Measurements from ENCODE around the gene PDHA2.
"Not testable (repeated sequence)": the region's sequence is repeated elsewhere in the genome, so short reads cannot be mapped to it uniquely, and the experiment has no call there.

The PDHA2 gene

GRCh38 chr4:95839891-95840290 is at the start of gene PDHA2:
Gene PDHA2 (plus strand): TSS chr4:95840093. CDS start chr4:95840151, 58 bp downstream.
- no peak for FAIRE-seq

GRCh38 chr4:95798003-95798402 is 41.9 kb upstream of the PDHA2 start:
- no peak for FAIRE-seq

GRCh38 chr4:95798727-95799126 is 41.2 kb upstream of the PDHA2 start:
- no peak for FAIRE-seq

- no peak for FAIRE-seq
Observed at GRCh38 chr4:95821867-95822266, 18.0 kb upstream of the PDHA2 start.

- FAIRE-seq, result no peak
Observed at GRCh38 chr4:95825546-95825945, 14.3 kb upstream of the PDHA2 start.

- FAIRE-seq, result no peak
Observed at GRCh38 chr4:95830651-95831050, 9.2 kb upstream of the PDHA2 start.

- FAIRE-seq, result no peak
Observed at GRCh38 chr4:95831166-95831565, 8.7 kb upstream of the PDHA2 start.

- no peak for FAIRE-seq
Observed at GRCh38 chr4:95833711-95834194, 6.1 kb upstream of the PDHA2 start.

GRCh38 chr4:95835672-95836071 is 4.2 kb upstream of the PDHA2 start:
- FAIRE-seq, result no peak

- FAIRE-seq, result no peak
Observed at GRCh38 chr4:95838192-95838591, 1.7 kb upstream of the PDHA2 start.

- no peak for FAIRE-seq
Observed at GRCh38 chr4:95847908-95848460, 8.1 kb downstream of the PDHA2 start.

GRCh38 chr4:95850161-95850560 is 10.3 kb downstream of the PDHA2 start:
- FAIRE-seq, result no peak

GRCh38 chr4:95857761-95858160 is 17.9 kb downstream of the PDHA2 start:
- no peak for FAIRE-seq

- no peak for FAIRE-seq
Observed at GRCh38 chr4:95867919-95868318, 28.0 kb downstream of the PDHA2 start.

GRCh38 chr4:95869414-95869813 is 29.5 kb downstream of the PDHA2 start:
- not testable (repeated sequence) for FAIRE-seq

GRCh38 chr4:95869961-95870500 is 30.1 kb downstream of the PDHA2 start:
- FAIRE-seq, result no peak

- no peak for FAIRE-seq
Observed at GRCh38 chr4:95877636-95878035, 37.7 kb downstream of the PDHA2 start.

- no peak for FAIRE-seq
Observed at GRCh38 chr4:95887551-95887950, 47.7 kb downstream of the PDHA2 start.

- no peak for FAIRE-seq
Observed at GRCh38 chr4:95889662-95890061, 49.8 kb downstream of the PDHA2 start.

Measured in endometrium (tissue), 2 donors.